B cell (primary cell): ENCODE measurements around the gene CYB5R3. TPM values are rescaled to one million over a fixed set of nuclear protein-coding genes. Genes with fewer than 3 reads are reported as not detected.

ENCODE experiments used
- ATAC-seq: fragments of 200-7000 bp; cut with Tn5 transposase; one replicate; pipeline ENCODE4 v1.10.0; 2021; ENCODE audit warnings: low read depth, mild to moderate bottlenecking, moderate number of reproducible peaks, moderate library complexity
- CTCF ChIA-PET: fragments of 350-600 bp; sonication (Branson Sonifier 250); formaldehyde crosslinking; loops from one replicate; lab custom pipeline; 2021; ENCODE audit warnings: antibody characterized with exemption, inconsistent platforms; lab: Charles Lee
- POLR2A ChIA-PET: fragments of 350-600 bp; sonication (Branson Sonifier 250); formaldehyde crosslinking; loops from one replicate; lab custom pipeline; 2021; ENCODE audit warnings: antibody characterized with exemption; lab: Charles Lee
- DNase-seq: peaks from one replicate; pipeline ENCODE4 v3.0.0; 2013
- H2AFZ ChIP-seq: 2 replicates; pipeline ENCODE4 v1.6.1; 2012; ENCODE audit warnings: mild to moderate bottlenecking, low read depth, low read length; ENCODE audit not compliant: insufficient read depth, poor library complexity, severe bottlenecking
- H3K27ac ChIP-seq, 2 donors: 1 replicate in 1 of 2; 2 replicates in 1 of 2; pipeline ENCODE4 v1.5.1; 2012 to 2013; ENCODE audit warnings: low read length in 2 of 2, mild to moderate bottlenecking in 2 of 2, moderate library complexity in 1 of 2
- H3K27me3 ChIP-seq, 4 experiments: fragments of 200-600 bp in 1 of 4; sonication (generic) in 1 of 4; replicated peaks in 1 of 4; 1 replicate in 2 of 4; 2 replicates in 2 of 4; pipeline versions ENCODE4 v1.6.1 to v1.7.0; 2013 to 2016; ENCODE audit warnings: low read length in 3 of 4, mild to moderate bottlenecking in 2 of 4, mixed read lengths in 1 of 4, moderate library complexity in 1 of 4; ENCODE audit not compliant: insufficient read depth in 4 of 4, control insufficient read depth in 3 of 4; ENCODE audit errors: control extremely low read depth in 1 of 4
- H3K36me3 ChIP-seq, 2 experiments: replicated peaks in 1 of 2; 1 replicate in 1 of 2; 2 replicates in 1 of 2; pipeline versions ENCODE4 v1.6.1 to v1.7.1; 2013; ENCODE audit warnings: low read length in 1 of 2; ENCODE audit not compliant: insufficient read depth in 2 of 2, control insufficient read depth in 1 of 2; ENCODE audit errors: control extremely low read depth in 1 of 2, extremely low read depth in 1 of 2
- H3K4me1 ChIP-seq, 2 donors: fragments of 200-600 bp in 1 of 2; sonication (generic) in 1 of 2; 1 replicate in 1 of 2; 2 replicates in 1 of 2; pipeline versions ENCODE4 v1.5.1 to v1.6.1; 2013 to 2017; ENCODE audit warnings: low read length in 2 of 2; ENCODE audit not compliant: control insufficient read depth in 2 of 2, insufficient read depth in 2 of 2
- H3K4me2 ChIP-seq: replicated peaks from 2 replicates; pipeline ENCODE3; 2012; ENCODE audit warnings: mild to moderate bottlenecking, low read depth, low read length; ENCODE audit not compliant: poor library complexity, severe bottlenecking
- H3K4me3 ChIP-seq, 5 experiments: fragments of 200-600 bp in 1 of 5; sonication (generic) in 1 of 5; 1 replicate in 3 of 5; 2 replicates in 2 of 5; pipeline versions ENCODE4 v1.5.1 to v1.7.0; 2011 to 2016; ENCODE audit warnings: low read length in 4 of 5, mild to moderate bottlenecking in 4 of 5, low read depth in 2 of 5, control low read depth in 1 of 5, moderate library complexity in 1 of 5; ENCODE audit not compliant: insufficient read depth in 1 of 5; ENCODE audit errors: control extremely low read depth in 1 of 5, extremely low read depth in 1 of 5
- H3K79me2 ChIP-seq: fragments of 200-600 bp; sonication (generic); one replicate; pipeline ENCODE4 v1.6.0; 2016; ENCODE audit warnings: low read length; ENCODE audit not compliant: control insufficient read depth, insufficient read depth
- H3K9ac ChIP-seq: fragments of 200-600 bp; sonication (generic); 2 replicates; pipeline ENCODE4 v1.6.1; 2017; ENCODE audit warnings: mild to moderate bottlenecking, low read length, moderate library complexity
- H3K9me3 ChIP-seq, 3 donors: one replicate each; pipeline versions ENCODE4 v1.6.1 to v1.7.1; 2013; ENCODE audit warnings: low read length in 2 of 3; ENCODE audit not compliant: control insufficient read depth in 2 of 3, insufficient read depth in 1 of 3; ENCODE audit errors: control extremely low read depth in 1 of 3
- H4K20me1 ChIP-seq: 2 replicates; pipeline ENCODE4 v1.6.0; 2012; ENCODE audit warnings: mild to moderate bottlenecking, low read length; ENCODE audit not compliant: insufficient read depth, control insufficient read depth, poor library complexity, severe bottlenecking
- H3K27ac Mint-ChIP-seq: one replicate; pipeline ENCODE4 v1.8.0; 2021; ENCODE audit warnings: mixed read lengths
- H3K27me3 Mint-ChIP-seq: one replicate; pipeline ENCODE4 v1.8.0; 2021; ENCODE audit warnings: mixed read lengths
- H3K4me1 Mint-ChIP-seq: one replicate; pipeline ENCODE4 v1.8.0; 2021; ENCODE audit warnings: mixed read lengths
- H3K4me3 Mint-ChIP-seq: one replicate; pipeline ENCODE4 v1.8.0; 2021; ENCODE audit warnings: mixed read lengths
- H3K9me3 Mint-ChIP-seq: one replicate; pipeline ENCODE4 v1.8.0; 2022; ENCODE audit warnings: mixed read lengths; ENCODE audit not compliant: insufficient read depth
- CTCF ChIP-seq: fragments of 200-600 bp; IDR thresholded peaks from one replicate; pipeline ENCODE4 v1.8.0; 2022; ENCODE audit warnings: antibody characterized with exemption, mild to moderate bottlenecking
- EZH2 ChIP-seq: IDR thresholded peaks from 2 replicates; pipeline ENCODE4 v1.6.1; 2012; ENCODE audit warnings: borderline replicate concordance, low read depth, mild to moderate bottlenecking, moderate library complexity, low read length; ENCODE audit not compliant: insufficient read depth, poor library complexity, severe bottlenecking
- WGBS: methylation state at CpG from one replicate; pipeline ENCODE4 v1.1.5; 2013; ENCODE audit warnings: missing lambda C conversion rate; ENCODE audit not compliant: insufficient coverage; 5-methylcytosine and 5-hydroxymethylcytosine counted together
- intact Hi-C: fragments of 100-400 bp; cut with micrococcal nuclease; formaldehyde crosslinking; loops from one replicate; pipeline ENCODE4 v1.10.0; 2022
- polyA plus RNA-seq: library from polyadenylated mRNA; depleted of rRNA; stranded (reverse); fragments of >200 nt; gene quantifications from 2 replicates; pipeline ENCODE4 v1.2.3, GENCODE V29; 2012
- total RNA-seq, 2 donors: library from RNA; stranded (reverse); fragments of 120-200 nt in 1 of 2; gene quantifications; 1 replicate in 1 of 2; 2 replicates in 1 of 2; pipeline versions ENCODE4 v1.2.3 to v1.2.4, GENCODE V29; 2013 to 2022

CYB5R3 gene
- total and polyA plus RNA-seq, 2 donors (not counting 1 experiment from before 2014, with no cell fraction given): 60.8 to 79.2 TPM

- ChIA-PET POLR2A (interaction anchor here (0.6 kb wide), 2 partner anchors 38 to 148 kb away, joined by 3 to 7 read pairs; no protein-coding TSS in a partner anchor), CTCF (interaction anchor here (1.2 kb wide), 1 partner anchor 72 kb away, joined by 3 read pairs; no protein-coding TSS in a partner anchor)
- peak overlapping the region; percentile 70 for H3K4me2 ChIP-seq
- H2AFZ ChIP-seq: no peak overlapping the region
- H3K9ac ChIP-seq: no peak overlapping the region
- H3K9me3 ChIP-seq: no peaks in the 10 kb centered on the region
- no peak overlapping the region for H3K4me3 ChIP-seq
- Mint-ChIP-seq H3K27ac (no peak overlapping the region), H3K4me1 (peaks cover 32% of the 10 kb centered on the region), H3K9me3 (no peaks in the 10 kb centered on the region), H3K4me3 (no peak overlapping the region), H3K27me3 (no peaks in the 10 kb centered on the region)
- no peaks in the 10 kb centered on the region for H3K79me2 ChIP-seq
- DNase-seq (no peak), ATAC-seq (no peak)
- no peaks in the 10 kb centered on the region for H3K36me3 ChIP-seq
- intact Hi-C loops: loop anchor here (2.0 kb wide), 1 partner anchor 78 kb away; the partner anchor contains the start of gene POLDIP3
- H4K20me1 ChIP-seq: no peaks in the 10 kb centered on the region
- TF ChIP-seq CTCF: no peak
- TF ChIP-seq EZH2: no peak
- H3K27me3 ChIP-seq: no peaks in the 10 kb centered on the region
- 91% methylated on average over 51 of the region's 51 CpGs for WGBS
- no peak overlapping the region for H3K27ac ChIP-seq
- H3K4me1 ChIP-seq: peaks cover 22 to 32% of the 10 kb centered on the region in 2 donors
Measured at GRCh38 chr22:42693055-42693762, 44.0 kb upstream of the CYB5R3 start.
